Large intestine (tissue), 12 donors: Measurements from ENCODE around the gene STAC2. TPM values are rescaled to one million over a fixed set of nuclear protein-coding genes. Genes with fewer than 3 reads are reported as not detected.
"Not testable (repeated sequence)": the region's sequence is repeated elsewhere in the genome, so short reads cannot be mapped to it uniquely, and the experiment has no call there.

Experiments used
- DNase-seq, 2 donors: peaks; one replicate each; pipeline versions ENCODE4 v3.0.0 to v3.0.0-alpha.2; 2013
- H3K27ac ChIP-seq: one replicate; pipeline ENCODE4 v1.5.1; 2013; ENCODE audit warnings: low read length
- H3K27me3 ChIP-seq: 2 replicates; pipeline ENCODE4 v1.6.1; 2013; ENCODE audit warnings: low read length; ENCODE audit not compliant: control insufficient read depth, insufficient read depth
- H3K36me3 ChIP-seq: 2 replicates; pipeline ENCODE4 v1.6.1; 2013; ENCODE audit warnings: low read length; ENCODE audit not compliant: control insufficient read depth, insufficient read depth
- H3K4me1 ChIP-seq: one replicate; pipeline ENCODE4 v1.6.1; 2013; ENCODE audit warnings: low read length; ENCODE audit not compliant: control insufficient read depth, insufficient read depth
- H3K4me3 ChIP-seq: one replicate; pipeline ENCODE4 v1.5.1; 2013; ENCODE audit warnings: low read length
- H3K9me3 ChIP-seq: one replicate; pipeline ENCODE4 v1.6.1; 2013; ENCODE audit warnings: mild to moderate bottlenecking, low read depth, low read length, moderate library complexity; ENCODE audit not compliant: control insufficient read depth
- whole genome bisulfite sequencing: methylation state at CpG from one replicate; pipeline ENCODE4 v1.1.5; 2013; ENCODE audit warnings: low lambda C conversion rate; ENCODE audit not compliant: insufficient coverage; 5-methylcytosine and 5-hydroxymethylcytosine counted together
- long read RNA-seq, 11 donors: transcript quantifications; one replicate each; lab custom pipeline, GENCODE V29; 2026
- polyA plus RNA-seq: library from polyadenylated mRNA; unstranded; fragments of 120-200 nt; gene quantifications from one replicate; pipeline ENCODE4 v1.2.1, GENCODE V29; 2013

STAC2 gene
- polyA plus RNA-seq = 0.61 TPM
- long read RNA-seq, donor 1 = 0 reads
- long read RNA-seq, donor 2 = 0 reads
- long read RNA-seq, donor 3 = 0 reads
- long read RNA-seq, donor 4 = 0 reads
- long read RNA-seq, donor 5 = 0 reads
- long read RNA-seq, donor 6 = 0 reads
- long read RNA-seq, donor 7 = 0 reads
- long read RNA-seq, donor 8 = 0 reads
- long read RNA-seq, donor 9 = 0 reads
- long read RNA-seq, donor 10 = 0 reads
- long read RNA-seq, donor 11 = 0 reads

- H3K4me1 ChIP-seq = peaks cover 2% of the 10 kb centered on the region
- H3K27ac ChIP-seq = no peak within 1 kb of the TSS
- no peak for DNase-seq
- WGBS = no CpG with 5 or more reads among the region's 71 CpGs
- no peaks in the 10 kb centered on the region for H3K36me3 ChIP-seq
- no peaks in the 10 kb centered on the region for H3K9me3 ChIP-seq
- peak within 1 kb of the TSS; percentile 9 for H3K4me3 ChIP-seq
- peaks cover 67% of the 10 kb centered on the region for H3K27me3 ChIP-seq
These were observed at the start of gene STAC2 for GRCh38 chr17:39225308-39225958. TSS of gene STAC2 (minus strand) at chr17:39225945. CDS start at chr17:39225502, 443 bp downstream.

GRCh38 chr17:39271546-39271945 lies 45.8 kb upstream of the STAC2 start:
- peaks cover 28% of the 10 kb centered on the region for H3K36me3 ChIP-seq
- DNase-seq = no peak
- H3K27me3 ChIP-seq = no peaks in the 10 kb centered on the region
- no peak overlapping the region for H3K4me3 ChIP-seq
- H3K27ac ChIP-seq = no peak overlapping the region
- H3K9me3 ChIP-seq = no peaks in the 10 kb centered on the region
- WGBS = no CpG with 5 or more reads among the region's 3 CpGs
- peaks cover 3% of the 10 kb centered on the region for H3K4me1 ChIP-seq

- DNase-seq = no peak
- Histone ChIP-seq H3K36me3 (peaks cover 28% of the 10 kb centered on the region), H3K9me3 (no peaks in the 10 kb centered on the region)
These were observed 45.2 kb upstream of the STAC2 start for GRCh38 chr17:39270923-39271322.

GRCh38 chr17:39264119-39264518 lies 38.4 kb upstream of the STAC2 start:
- H3K4me3 ChIP-seq = no peak overlapping the region
- H3K9me3 ChIP-seq = no peaks in the 10 kb centered on the region
- no CpG with 5 or more reads among the region's 5 CpGs for WGBS
- no peak for DNase-seq
- H3K27ac ChIP-seq = no peak overlapping the region
- H3K27me3 ChIP-seq = no peaks in the 10 kb centered on the region
- peaks cover 3% of the 10 kb centered on the region for H3K4me1 ChIP-seq
- H3K36me3 ChIP-seq = peaks cover 54% of the 10 kb centered on the region

More at GRCh38 chr17:39270923-39271322, 45.2 kb upstream of the STAC2 start:
- H3K4me3 ChIP-seq = no peak overlapping the region
- H3K4me1 ChIP-seq = peaks cover 3% of the 10 kb centered on the region
- H3K27ac ChIP-seq = no peak overlapping the region
- H3K27me3 ChIP-seq = no peaks in the 10 kb centered on the region
- WGBS = no CpG with 5 or more reads among the region's 3 CpGs

GRCh38 chr17:39261286-39261685 lies 35.5 kb upstream of the STAC2 start:
- Histone ChIP-seq H3K36me3 (peaks cover 63% of the 10 kb centered on the region), H3K27ac (no peak overlapping the region), H3K27me3 (no peaks in the 10 kb centered on the region), H3K4me1 (peaks cover 9% of the 10 kb centered on the region), H3K9me3 (no peaks in the 10 kb centered on the region), H3K4me3 (no peak overlapping the region)
- no peak for DNase-seq
- 68% methylated on average over 2 of the region's 7 CpGs for WGBS

- Histone ChIP-seq H3K36me3 (peaks cover 29% of the 10 kb centered on the region), H3K9me3 (no peaks in the 10 kb centered on the region), H3K27me3 (no peaks in the 10 kb centered on the region), H3K4me1 (peaks cover 12% of the 10 kb centered on the region), H3K27ac (no peak overlapping the region), H3K4me3 (no peak overlapping the region)
- WGBS = 0% methylated on average over 1 of the region's 7 CpGs
- DNase-seq = no peak
These were observed 27.2 kb upstream of the STAC2 start for GRCh38 chr17:39252788-39253460.

GRCh38 chr17:39251997-39252396 lies 26.3 kb upstream of the STAC2 start:
- Histone ChIP-seq H3K27ac (no peak overlapping the region), H3K4me3 (no peak overlapping the region), H3K9me3 (no peaks in the 10 kb centered on the region), H3K27me3 (no peaks in the 10 kb centered on the region), H3K4me1 (peaks cover 10% of the 10 kb centered on the region), H3K36me3 (peaks cover 24% of the 10 kb centered on the region)
- no peak for DNase-seq
- no CpG with 5 or more reads among the region's 1 CpG for WGBS

- no CpG with 5 or more reads among the region's 12 CpGs for WGBS
These were observed 24.3 kb upstream of the STAC2 start for GRCh38 chr17:39250076-39250475.

GRCh38 chr17:39246274-39246673 lies 20.5 kb upstream of the STAC2 start:
- no peak for DNase-seq
- Histone ChIP-seq H3K27ac (no peak overlapping the region), H3K4me1 (no peaks in the 10 kb centered on the region), H3K27me3 (no peaks in the 10 kb centered on the region), H3K9me3 (no peaks in the 10 kb centered on the region), H3K4me3 (no peak overlapping the region), H3K36me3 (peaks cover 2% of the 10 kb centered on the region)
- no CpG with 5 or more reads among the region's 3 CpGs for WGBS

More at GRCh38 chr17:39250076-39250475, 24.3 kb upstream of the STAC2 start:
- not testable (repeated sequence) for DNase-seq, H3K27ac ChIP-seq, H3K27me3 ChIP-seq, H3K4me1 ChIP-seq, H3K9me3 ChIP-seq, H3K4me3 ChIP-seq
- peaks cover 21% of the 10 kb centered on the region for H3K36me3 ChIP-seq

GRCh38 chr17:39244600-39245570 lies 19.1 kb upstream of the STAC2 start:
- H3K4me3 ChIP-seq = no peak overlapping the region
- DNase-seq = peak; percentile 72 to 81
- no peak overlapping the region for H3K27ac ChIP-seq
- WGBS = 20% methylated on average over 1 of the region's 6 CpGs
- H3K9me3 ChIP-seq = no peaks in the 10 kb centered on the region
- no peaks in the 10 kb centered on the region for H3K27me3 ChIP-seq
- H3K36me3 ChIP-seq = peaks cover 2% of the 10 kb centered on the region
- H3K4me1 ChIP-seq = no peaks in the 10 kb centered on the region
